Measurements from ENCODE around the gene KDM4E. TPM values are rescaled to one million over a fixed set of nuclear protein-coding genes. Genes with fewer than 3 reads are reported as not detected.
A peak's percentile ranks its signal among the peaks of the same experiment; 100 is the strongest.

The KDM4E gene
- total RNA-seq, 2 experiments from 2014 or later: not detected

DNA sequence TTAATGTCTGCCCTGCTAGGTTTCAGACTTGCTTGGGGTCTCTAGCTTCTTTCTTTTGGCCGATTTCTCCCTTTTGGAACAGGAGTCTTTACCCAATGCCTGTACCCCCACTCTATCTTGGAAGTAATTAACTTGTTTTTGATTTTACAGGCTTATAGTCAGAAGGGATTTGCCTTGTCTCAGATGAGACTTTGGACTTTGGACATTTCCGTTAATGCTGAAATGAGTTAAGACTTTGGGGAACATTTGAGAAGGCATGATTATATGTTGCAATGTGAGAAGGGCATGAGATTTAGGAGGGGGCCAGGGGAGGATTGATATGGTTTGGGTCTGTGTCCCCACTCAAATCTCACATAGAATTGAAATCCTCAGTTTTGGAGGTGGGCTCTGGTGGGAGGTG lies 29.3 kb downstream of the KDM4E start:
- Mint-ChIP-seq H3K27me3 (peaks cover 15% of the 10 kb centered on the region), H3K4me1 (no peaks in the 10 kb centered on the region), H3K4me3 (no peak overlapping the region), H3K27ac (no peak overlapping the region), H3K36me3 (ENCODE audit: low read depth) (no peaks in the 10 kb centered on the region), H3K9me3 (ENCODE audit: low read depth) (no peaks in the 10 kb centered on the region)
- CTCF ChIA-PET: no interaction called here
- no peak for DNase-seq
- no peak for ATAC-seq
- intact Hi-C loops (cut with DNase I, micrococcal nuclease): no loop called here
- POLR2A ChIA-PET: no interaction called here

DNA sequence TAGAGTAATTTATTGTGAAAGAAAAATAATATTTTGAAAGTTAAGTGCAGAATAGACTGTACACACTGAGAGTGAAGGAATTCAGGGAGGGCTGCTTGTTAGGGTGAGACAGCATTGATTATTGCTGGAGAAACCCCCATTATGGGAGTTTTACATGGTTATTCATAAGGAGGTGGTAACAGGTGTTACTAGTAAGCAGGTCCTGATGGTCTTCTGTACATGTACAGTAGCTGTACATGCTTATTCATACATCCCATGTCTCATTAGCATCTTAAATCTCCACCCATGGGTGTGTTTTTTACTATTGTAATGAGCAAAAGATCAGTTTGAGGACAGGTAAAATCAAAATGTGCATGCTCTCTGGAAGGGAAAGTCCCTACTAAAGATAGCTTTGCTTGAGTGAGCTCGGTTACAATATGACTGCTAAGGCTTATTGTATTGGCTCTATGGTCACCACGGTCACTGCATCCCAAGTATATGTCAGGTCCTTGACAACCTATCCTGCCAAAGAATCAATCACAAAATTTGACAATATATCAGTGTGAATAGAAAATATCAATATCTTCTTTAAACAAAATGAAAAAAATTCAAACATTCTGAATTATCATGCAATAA lies 30.3 kb downstream of the KDM4E start:
- ChIA-PET CTCF (interaction anchor here (1.6 kb wide), 1 partner anchor 12 kb away, joined by 8 read pairs; the partner anchor contains the start of gene SRSF8), POLR2A (no interaction called here)
- Mint-ChIP-seq H3K9me3 (ENCODE audit: low read depth) (no peaks in the 10 kb centered on the region), H3K4me1 (no peaks in the 10 kb centered on the region), H3K27ac (no peak overlapping the region), H3K36me3 (ENCODE audit: low read depth) (no peaks in the 10 kb centered on the region), H3K27me3 (peaks cover 20% of the 10 kb centered on the region), H3K4me3 (no peak overlapping the region)
- DNase-seq (no peak), ATAC-seq (no peak)
- intact Hi-C loops (cut with DNase I, micrococcal nuclease): no loop called here

DNA sequence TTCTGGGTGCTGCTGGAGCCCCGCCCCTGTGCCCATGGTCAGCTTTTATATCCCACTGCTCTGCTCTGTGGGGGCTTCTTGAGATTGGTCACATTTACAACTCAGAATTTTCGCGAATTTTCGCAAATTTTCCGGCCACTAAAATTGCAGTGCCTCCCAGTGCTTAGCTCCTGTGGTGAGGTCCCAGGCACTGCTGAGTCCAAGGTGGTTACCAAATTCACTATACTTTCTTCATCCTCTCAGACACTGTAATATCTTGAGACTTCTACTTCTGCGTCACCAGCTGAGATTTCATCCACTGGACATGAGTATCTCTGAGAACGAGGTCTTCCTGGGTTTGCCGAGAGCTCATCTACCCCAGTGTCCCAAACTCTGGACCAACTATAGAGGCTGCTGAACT lies 32.9 kb downstream of the KDM4E start:
- H3K4me1 Mint-ChIP-seq: no peaks in the 10 kb centered on the region
- H3K9me3 Mint-ChIP-seq (ENCODE audit: low read depth): no peaks in the 10 kb centered on the region
- POLR2A ChIA-PET: no interaction called here
- H3K36me3 Mint-ChIP-seq (ENCODE audit: low read depth): no peaks in the 10 kb centered on the region
- no peak for DNase-seq
- intact Hi-C loops (cut with DNase I, micrococcal nuclease): no loop called here
- H3K4me3 Mint-ChIP-seq: no peak overlapping the region
- peaks cover 20% of the 10 kb centered on the region for H3K27me3 Mint-ChIP-seq
- CTCF ChIA-PET: no interaction called here
- no peak for ATAC-seq
- no peak overlapping the region for H3K27ac Mint-ChIP-seq

DNA sequence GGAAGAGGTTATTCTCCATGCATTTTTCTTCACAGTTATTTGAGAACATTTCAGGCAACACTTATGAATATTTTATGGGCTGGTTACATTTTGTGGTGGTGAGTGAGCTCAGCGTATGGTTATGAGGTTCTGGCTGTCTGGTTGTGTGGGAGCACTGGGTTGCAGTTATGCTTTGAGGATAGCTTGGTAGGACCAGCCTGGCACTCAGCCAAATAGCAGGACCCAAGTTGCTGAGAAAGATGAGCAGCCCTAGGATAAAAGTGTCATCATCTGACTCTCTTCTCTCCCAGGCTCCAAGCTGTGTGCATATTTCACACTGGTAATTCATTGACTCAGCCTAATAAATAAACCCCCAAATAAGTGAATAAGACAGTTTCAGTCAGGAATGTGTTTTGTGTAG lies 33.6 kb downstream of the KDM4E start:
- ChIA-PET POLR2A (no interaction called here), CTCF (no interaction called here)
- no peaks in the 10 kb centered on the region for H3K9me3 Mint-ChIP-seq (ENCODE audit: low read depth)
- H3K27ac Mint-ChIP-seq: no peak overlapping the region
- ATAC-seq (no peak), DNase-seq (no peak)
- H3K27me3 Mint-ChIP-seq: peaks cover 18% of the 10 kb centered on the region
- H3K36me3 Mint-ChIP-seq (ENCODE audit: low read depth): no peaks in the 10 kb centered on the region
- intact Hi-C loops (cut with DNase I, micrococcal nuclease): no loop called here
- H3K4me3 Mint-ChIP-seq: no peak overlapping the region
- no peaks in the 10 kb centered on the region for H3K4me1 Mint-ChIP-seq

DNA sequence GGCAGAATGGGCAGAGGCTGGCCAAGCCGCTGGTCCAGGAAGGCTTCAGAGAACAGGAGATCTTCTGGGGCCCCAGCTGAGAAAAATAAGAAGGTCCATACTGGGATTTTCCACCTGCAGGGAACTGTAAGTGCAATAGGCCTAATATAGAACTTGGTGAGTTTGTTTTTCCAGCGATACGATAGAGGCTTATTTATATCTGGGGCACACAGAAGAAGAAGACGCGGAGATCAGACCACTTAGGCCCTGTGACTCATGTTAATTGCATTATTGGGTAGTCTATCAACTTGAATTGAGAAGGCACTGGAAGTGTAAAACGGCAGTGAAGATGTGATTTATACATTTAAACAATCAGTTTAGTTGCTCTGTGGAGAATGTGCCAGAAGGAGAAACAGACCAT lies 34.0 kb downstream of the KDM4E start:
- ATAC-seq (no peak), DNase-seq (no peak)
- intact Hi-C loops (cut with DNase I, micrococcal nuclease): no loop called here
- CTCF ChIA-PET: no interaction called here
- no peak overlapping the region for H3K4me3 Mint-ChIP-seq
- H3K4me1 Mint-ChIP-seq: no peaks in the 10 kb centered on the region
- H3K27me3 Mint-ChIP-seq: peaks cover 18% of the 10 kb centered on the region
- H3K27ac Mint-ChIP-seq: no peak overlapping the region
- POLR2A ChIA-PET: no interaction called here
- no peaks in the 10 kb centered on the region for H3K36me3 Mint-ChIP-seq (ENCODE audit: low read depth)
- no peaks in the 10 kb centered on the region for H3K9me3 Mint-ChIP-seq (ENCODE audit: low read depth)

DNA sequence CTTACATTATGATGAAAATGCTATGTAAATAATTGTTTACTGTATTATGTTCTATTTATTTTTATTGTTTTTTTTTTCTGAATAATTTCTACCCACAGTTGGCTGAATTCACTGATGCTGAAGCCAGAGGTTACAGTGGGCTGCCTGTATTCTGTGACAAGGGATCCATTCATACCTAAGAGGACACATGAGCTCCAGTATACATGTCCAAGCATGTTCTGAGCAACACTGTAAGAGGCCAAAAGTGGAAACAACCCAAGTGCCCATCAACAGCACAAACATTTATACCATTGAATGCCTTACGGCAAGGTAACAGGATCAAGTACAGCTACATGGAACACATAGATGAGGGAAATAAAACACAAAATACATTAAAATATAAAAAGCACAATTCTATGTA lies 40.3 kb downstream of the KDM4E start:
- Mint-ChIP-seq H3K9me3 (ENCODE audit: low read depth) (no peaks in the 10 kb centered on the region), H3K4me3 (no peak overlapping the region), H3K36me3 (ENCODE audit: low read depth) (peaks cover 7% of the 10 kb centered on the region), H3K4me1 (peaks cover 15% of the 10 kb centered on the region), H3K27ac (no peak overlapping the region), H3K27me3 (peaks cover 5% of the 10 kb centered on the region)
- no peak for ATAC-seq
- POLR2A ChIA-PET: no interaction called here
- DNase-seq: no peak
- CTCF ChIA-PET: interaction anchor here (1.1 kb wide), 2 partner anchors 24 to 87 kb away, joined by 3 to 4 read pairs; no protein-coding TSS in a partner anchor
- intact Hi-C loops (cut with DNase I, micrococcal nuclease): loop anchor here (5.0 to 10.0 kb wide), 7 partner anchors 72 to 1322 kb away; partner anchors contain the start of genes CCDC82 (in 1 of the 2), FAM76B (in 1 of the 2) and MED17 (in 1 of the 2)

DNA sequence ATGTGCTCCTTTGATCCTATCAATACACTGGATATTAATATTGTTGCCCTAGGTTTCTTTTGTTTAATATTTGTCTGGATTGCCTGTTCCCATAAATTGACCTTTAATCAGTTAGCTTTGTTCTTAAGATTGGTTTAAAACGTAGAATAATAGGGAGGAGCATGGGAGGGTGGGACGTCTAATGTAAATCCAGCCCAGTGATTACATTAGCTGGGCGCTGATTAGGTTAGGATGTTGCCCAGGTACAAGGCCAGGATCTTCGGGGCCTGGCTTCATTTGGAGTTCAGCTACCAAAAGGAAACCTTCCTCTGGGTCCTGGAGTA lies 41.6 kb downstream of the KDM4E start, which contains the start of gene SRSF8:
TSS of gene SRSF8 (plus strand) at position 204 of the 323 bp plus-strand sequence. CDS start 308 bp downstream, outside the sequence.
- ATAC-seq (peak; percentile 28), DNase-seq (no peak)
- Mint-ChIP-seq H3K4me1 (peaks cover 24% of the 10 kb centered on the region), H3K27me3 (peaks cover 2% of the 10 kb centered on the region), H3K4me3 (peak within 1 kb of the TSS; percentile 97), H3K9me3 (ENCODE audit: low read depth) (no peaks in the 10 kb centered on the region), H3K36me3 (ENCODE audit: low read depth) (peaks cover 14% of the 10 kb centered on the region), H3K27ac (peak within 1 kb of the TSS; percentile 92)
- ChIA-PET CTCF (interaction anchor here (0.6 to 7.5 kb wide), 21 partner anchors 10 to 725 kb away, joined by 3 to 125 read pairs (median 5); partner anchors contain the start of genes CWC15, ENDOD1, FAM76B and KDM4D), POLR2A (interaction anchor here (0.5 to 1.9 kb wide), 5 partner anchors 18 to 725 kb away, joined by 4 to 9 read pairs (median 4); partner anchors contain the start of genes CWC15, ENDOD1 and KDM4D)
- intact Hi-C loops (cut with DNase I, micrococcal nuclease): loop anchor here (5.0 to 10.0 kb wide), 7 partner anchors 71 to 1321 kb away; partner anchors contain the start of genes CCDC82 (in 1 of the 2), FAM76B (in 1 of the 2) and MED17 (in 1 of the 2)

DNA sequence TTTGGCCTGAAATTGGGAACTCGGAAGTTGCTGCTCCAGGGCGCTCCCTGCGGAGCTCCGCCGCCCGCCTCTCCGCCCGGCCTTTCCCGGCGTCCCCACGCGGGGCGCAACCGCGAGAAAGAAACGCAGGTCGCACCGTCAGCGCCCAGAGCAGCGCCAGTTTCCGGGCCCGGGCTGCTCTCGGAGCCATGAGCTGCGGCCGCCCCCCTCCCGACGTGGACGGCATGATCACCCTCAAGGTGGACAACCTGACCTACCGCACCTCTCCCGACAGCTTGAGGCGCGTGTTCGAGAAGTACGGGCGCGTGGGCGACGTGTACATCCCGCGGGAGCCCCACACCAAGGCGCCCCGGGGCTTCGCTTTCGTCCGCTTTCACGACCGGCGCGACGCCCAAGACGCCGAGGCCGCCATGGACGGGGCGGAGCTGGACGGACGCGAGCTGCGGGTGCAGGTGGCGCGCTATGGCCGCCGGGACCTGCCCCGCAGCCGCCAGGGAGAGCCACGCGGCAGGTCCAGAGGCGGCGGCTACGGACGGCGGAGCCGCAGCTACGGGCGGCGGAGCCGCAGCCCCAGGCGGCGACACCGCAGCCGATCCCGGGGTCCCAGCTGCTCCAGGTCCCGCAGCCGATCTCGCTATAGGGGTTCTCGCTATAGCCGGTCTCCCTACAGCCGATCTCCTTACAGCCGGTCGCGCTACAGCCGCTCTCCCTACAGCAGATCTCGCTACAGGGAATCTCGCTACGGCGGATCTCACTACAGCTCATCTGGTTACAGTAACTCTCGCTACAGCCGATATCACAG lies 42.2 kb downstream of the KDM4E start:
- ATAC-seq (peak; percentile 68), DNase-seq (peak; percentile 87)
- peak overlapping the region; percentile 97 for H3K4me3 Mint-ChIP-seq
- peak overlapping the region; percentile 92 for H3K27ac Mint-ChIP-seq
- peaks cover 14% of the 10 kb centered on the region for H3K36me3 Mint-ChIP-seq (ENCODE audit: low read depth)
- no peaks in the 10 kb centered on the region for H3K9me3 Mint-ChIP-seq (ENCODE audit: low read depth)
- ChIA-PET POLR2A (interaction anchor here (0.7 to 1.9 kb wide), 5 partner anchors 17 to 94 kb away, joined by 3 to 9 read pairs (median 4); partner anchors contain the start of genes CWC15, ENDOD1 and KDM4D), CTCF (interaction anchor here (0.6 to 7.5 kb wide), 26 partner anchors 11 to 1510 kb away, joined by 3 to 125 read pairs (median 4); partner anchors contain the start of genes CWC15, ENDOD1, FAM76B and KDM4D)
- intact Hi-C loops (cut with DNase I, micrococcal nuclease): loop anchor here (5.0 to 10.0 kb wide), 7 partner anchors 70 to 1320 kb away; partner anchors contain the start of genes CCDC82 (in 1 of the 2), FAM76B (in 1 of the 2) and MED17 (in 1 of the 2)
- peaks cover 25% of the 10 kb centered on the region for H3K4me1 Mint-ChIP-seq
- H3K27me3 Mint-ChIP-seq: peaks cover 2% of the 10 kb centered on the region

DNA sequence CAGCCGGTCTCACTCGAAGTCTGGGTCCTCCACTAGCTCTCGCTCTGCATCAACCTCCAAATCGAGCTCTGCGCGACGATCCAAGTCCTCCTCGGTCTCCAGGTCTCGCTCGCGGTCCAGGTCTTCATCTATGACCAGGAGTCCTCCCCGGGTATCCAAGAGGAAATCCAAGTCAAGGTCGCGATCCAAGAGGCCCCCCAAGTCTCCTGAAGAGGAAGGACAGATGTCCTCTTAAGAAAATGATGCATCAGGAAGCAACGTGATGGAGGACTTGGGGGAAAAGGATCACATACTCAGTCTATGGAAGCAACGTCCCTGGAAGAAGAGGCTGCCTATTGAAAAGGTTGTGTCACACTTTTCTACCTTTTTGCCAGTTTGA lies 42.8 kb downstream of the KDM4E start:
- intact Hi-C loops (cut with DNase I, micrococcal nuclease): loop anchor here (1.0 to 10.0 kb wide), 14 partner anchors 21 to 1319 kb away; partner anchors contain the start of genes CWC15 (in 2 of the 2), FAM76B (in 2 of the 2), KDM4D (in 2 of the 2) and CCDC82 (in 1 of the 2)
- ChIA-PET POLR2A (interaction anchor here (0.7 to 1.9 kb wide), 5 partner anchors 17 to 94 kb away, joined by 3 to 9 read pairs (median 4); partner anchors contain the start of genes CWC15, ENDOD1 and KDM4D), CTCF (interaction anchor here (0.6 to 7.5 kb wide), 20 partner anchors 11 to 1509 kb away, joined by 3 to 125 read pairs (median 6); partner anchors contain the start of genes CWC15, ENDOD1, FAM76B and KDM4D)
- peaks cover 2% of the 10 kb centered on the region for H3K27me3 Mint-ChIP-seq
- H3K36me3 Mint-ChIP-seq (ENCODE audit: low read depth): peaks cover 14% of the 10 kb centered on the region
- H3K9me3 Mint-ChIP-seq (ENCODE audit: low read depth): no peaks in the 10 kb centered on the region
- H3K4me3 Mint-ChIP-seq: peak overlapping the region; percentile 97
- H3K27ac Mint-ChIP-seq: peak overlapping the region; percentile 92
- peaks cover 29% of the 10 kb centered on the region for H3K4me1 Mint-ChIP-seq
- DNase-seq (no peak), ATAC-seq (no peak)

DNA sequence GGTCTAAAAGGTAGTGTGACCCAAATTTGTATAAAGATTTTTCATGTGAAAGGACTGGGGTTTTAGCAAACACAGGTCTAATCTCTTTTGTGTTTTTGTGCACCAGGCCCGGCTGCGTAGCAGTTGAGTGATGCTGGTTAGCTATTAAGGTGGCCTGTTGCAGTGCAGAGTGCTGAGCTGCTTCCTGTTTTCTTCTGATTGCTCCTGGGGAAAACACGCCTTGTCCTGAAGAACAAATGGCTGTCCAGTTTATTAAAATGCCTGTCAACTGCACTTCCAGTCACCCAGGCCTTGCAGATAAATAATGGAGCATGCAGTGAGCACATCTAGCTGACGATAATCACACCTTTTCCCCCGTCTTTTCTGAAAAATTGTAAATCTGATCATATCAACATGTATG lies 43.5 kb downstream of the KDM4E start:
- Mint-ChIP-seq H3K9me3 (ENCODE audit: low read depth) (no peaks in the 10 kb centered on the region), H3K27me3 (no peaks in the 10 kb centered on the region), H3K27ac (peak overlapping the region; percentile 92), H3K36me3 (ENCODE audit: low read depth) (peaks cover 14% of the 10 kb centered on the region), H3K4me1 (peaks cover 33% of the 10 kb centered on the region), H3K4me3 (peak overlapping the region; percentile 97)
- ChIA-PET POLR2A (interaction anchor here (0.6 to 1.9 kb wide), 3 partner anchors 12 to 772 kb away, joined by 3 to 4 read pairs (median 4); no protein-coding TSS in a partner anchor), CTCF (interaction anchor here (0.6 to 7.5 kb wide), 18 partner anchors 10 to 926 kb away, joined by 3 to 125 read pairs (median 5); partner anchors contain the start of genes CWC15, ENDOD1, FAM76B and KDM4D)
- intact Hi-C loops (cut with DNase I, micrococcal nuclease): loop anchor here (1.0 to 10.0 kb wide), 14 partner anchors 21 to 1319 kb away; partner anchors contain the start of genes CWC15 (in 2 of the 2), FAM76B (in 2 of the 2), KDM4D (in 2 of the 2) and CCDC82 (in 1 of the 2)
- DNase-seq (peak; percentile 84), ATAC-seq (peak; percentile 80)

DNA sequence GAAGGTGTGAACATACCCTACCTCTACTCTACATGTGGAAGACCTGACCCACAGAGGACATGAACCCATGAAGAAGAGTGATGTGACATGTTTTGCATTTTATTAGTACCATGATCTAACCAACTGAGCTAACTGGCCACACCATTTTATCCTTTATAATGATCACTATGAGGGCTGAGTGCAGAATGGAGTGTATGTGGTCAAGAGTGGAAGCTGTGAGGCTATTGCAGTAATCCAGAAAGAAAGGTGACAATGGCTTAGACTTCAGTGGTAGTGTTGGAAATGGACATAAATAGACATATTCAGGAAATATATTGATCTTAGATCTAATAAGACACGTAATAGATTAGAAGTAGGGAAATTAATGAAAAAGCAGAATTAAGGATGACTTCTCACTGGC lies 45.4 kb downstream of the KDM4E start:
- no peak overlapping the region for H3K4me3 Mint-ChIP-seq
- ChIA-PET POLR2A (interaction anchor here (0.9 kb wide), 1 partner anchor 9 kb away, joined by 3 read pairs; no protein-coding TSS in a partner anchor), CTCF (interaction anchor here (1.2 to 7.5 kb wide), 9 partner anchors 9 to 635 kb away, joined by 3 to 125 read pairs (median 8); partner anchors contain the start of gene ENDOD1)
- H3K27me3 Mint-ChIP-seq: no peaks in the 10 kb centered on the region
- no peak for ATAC-seq
- peaks cover 14% of the 10 kb centered on the region for H3K36me3 Mint-ChIP-seq (ENCODE audit: low read depth)
- peaks cover 33% of the 10 kb centered on the region for H3K4me1 Mint-ChIP-seq
- DNase-seq: no peak
- no peaks in the 10 kb centered on the region for H3K9me3 Mint-ChIP-seq (ENCODE audit: low read depth)
- H3K27ac Mint-ChIP-seq: no peak overlapping the region
- intact Hi-C loops (cut with DNase I, micrococcal nuclease): no loop called here
